Heart left ventricle (tissue), 16 donors: Measurements from ENCODE around the gene MYO1B. TPM values are rescaled to one million over a fixed set of nuclear protein-coding genes. Genes with fewer than 3 reads are reported as not detected.

Experiments
- ATAC-seq, 4 donors: fragments of 200-7000 bp; cut with Tn5 transposase; one replicate each; pipeline ENCODE4 v1.9.1; 2020 to 2022; ENCODE audit warnings: moderate library complexity in 4 of 4, mild to moderate bottlenecking in 3 of 4, moderate number of reproducible peaks in 1 of 4
- DNase-seq, 5 donors: peaks; one replicate each; pipeline ENCODE4 v3.0.0-alpha.2; 2020
- H3K27ac ChIP-seq, 12 donors: fragments of 200-600 bp; sonication (generic) in 4 of 12; one replicate each; pipeline versions ENCODE4 v1.5.0 to v1.8.0; 2016 to 2022; ENCODE audit warnings: mild to moderate bottlenecking in 2 of 12
- H3K27me3 ChIP-seq, 9 donors: fragments of 200-600 bp; sonication (generic) in 2 of 9; one replicate each; pipeline versions ENCODE4 v1.5.1 to v1.8.0; 2016 to 2022; ENCODE audit warnings: mild to moderate bottlenecking in 3 of 9
- H3K36me3 ChIP-seq, 9 donors: fragments of 200-600 bp; sonication (generic) in 2 of 9; one replicate each; pipeline versions ENCODE4 v1.5.0 to v1.8.0; 2018 to 2022; ENCODE audit warnings: mild to moderate bottlenecking in 2 of 9
- H3K4me1 ChIP-seq, 12 donors: fragments of 200-600 bp; sonication (generic) in 4 of 12; one replicate each; pipeline versions ENCODE4 v1.5.0 to v1.8.0; 2016 to 2022; ENCODE audit warnings: mild to moderate bottlenecking in 3 of 12
- H3K4me3 ChIP-seq, 12 donors: fragments of 200-600 bp; sonication (generic) in 4 of 12; one replicate each; pipeline versions ENCODE4 v1.5.0 to v1.8.0; 2017 to 2022; ENCODE audit warnings: mild to moderate bottlenecking in 9 of 12, moderate library complexity in 4 of 12
- H3K9me3 ChIP-seq, 12 donors: fragments of 200-600 bp; sonication (generic) in 4 of 12; one replicate each; pipeline versions ENCODE4 v1.5.0 to v1.8.0; 2016 to 2022; ENCODE audit warnings: mild to moderate bottlenecking in 1 of 12
- POLR2A ChIP-seq, 2 donors: fragments of 450-650 bp; IDR thresholded peaks; one replicate each; pipeline ENCODE4 v1.6.1; 2017; ENCODE audit warnings: antibody characterized with exemption in 2 of 2, mild to moderate bottlenecking in 2 of 2, moderate library complexity in 2 of 2
- WGBS, 4 donors: extraction: QIAGEN DNeasy Blood & Tissue Kit in 2 of 4; methylation state at CpG; one replicate each; pipeline versions ENCODE4 v1.1.5 to v1.1.7; 2013 to 2018; 5-methylcytosine and 5-hydroxymethylcytosine counted together
- intact Hi-C, 10 donors: fragments of 100-400 bp; cut with DNase I; formaldehyde crosslinking; loops; one replicate each; pipeline versions ENCODE4 v1.11.1 to v1.14.2; 2022
- polyA plus RNA-seq, 2 donors: library from polyadenylated mRNA; stranded (reverse); fragments of 200-250 nt; gene quantifications; one replicate each; pipeline ENCODE4 v1.2.3, GENCODE V29; 2013
- total RNA-seq, 9 donors: library from RNA; depleted of rRNA in 2 of 9; stranded (reverse); fragments of >200 nt in 2 of 9; fragmentation: NEBNext Ultra II Directional in 3 of 9; extraction: Animal tissue kit (Norgen Biotek cat#: 25700) in 3 of 9; gene quantifications; one replicate each; pipeline versions ENCODE4 v1.1.0 to v1.2.4, GENCODE V29; 2016 to 2023
- TF ChIP-seq, protein P1 (sequence below), 12 donors: fragments of 200-600 bp; sonication (generic) in 4 of 12; IDR thresholded peaks; one replicate each; pipeline versions ENCODE4 v1.5.0 to v1.8.0; 2018 to 2022; ENCODE audit warnings: antibody characterized with exemption in 12 of 12, mild to moderate bottlenecking in 5 of 12
- donor health status: ischemic (EF 13 %, LVEDD 7.1; RV severe dilation, severe dysfunction).
- donor health status: healthy with polysubstance abuse.
- donor health status: DM: no; HTN: yes; CAD: no.
- donor health status: DM: no; HTN: no; CAD: no.
- donor health status: ischemic (EF 25% LVEDD 6.9; RV normal size, moderate dysfunction).
- donor health status: ischemic (EF 25% LVEDD 5.7; RV mildly dilated, moderate dysfunction).
- donor health status: healthy.
- donor health status: DM: yes; HTN: yes; CAD: no.
- donor health status: ischemic (EF 35%, LVEDD 5.7; RV mildly dilated, moderate dysfunction).
- donor health status: nonischemic (EF 11% LVEDD 7.7; RV severe dilation, severe dysfunction).
- donor health status: DM: yes; HTN: yes; CAD: no.
- donor health status: PGD.
- donor health status: ischemic (EF 29% LVEDD 5.4; RV normal size, mild dysfunction).
- donor health status: nonischemic (EF 23%, LVEDD 6.1; RV moderate dilation, normal function).

The MYO1B gene
- total and polyA plus RNA-seq, 11 donors, result 7.8 to 47.3 (median 15.8) TPM

DNA sequence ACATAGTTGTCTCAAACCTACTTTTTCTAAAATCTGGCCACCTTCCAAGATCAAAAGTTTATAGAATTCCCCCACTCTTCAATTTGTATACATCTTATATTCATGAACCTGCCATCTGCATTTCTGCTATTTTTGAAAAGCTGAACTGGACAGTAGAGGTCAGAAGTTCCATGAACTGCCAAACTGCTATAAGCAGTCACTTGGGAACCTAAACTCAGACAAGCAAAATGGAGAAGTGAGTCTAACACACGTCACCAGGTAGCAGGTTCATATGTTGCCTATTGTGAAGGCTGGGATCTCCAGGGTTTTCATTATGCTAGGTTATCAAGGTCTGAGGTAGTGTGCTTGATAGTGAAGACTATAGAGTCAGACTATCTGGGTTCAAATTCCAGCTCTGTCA lies 2.0 kb upstream of the MYO1B start:
- Histone ChIP-seq H3K27me3 (peaks cover 0 to 15% (median 0%) of the 10 kb centered on the region in 9 donors), H3K27ac (no peak overlapping the region), H3K4me1 (peaks cover 0 to 20% (median 11%) of the 10 kb centered on the region in 12 donors), H3K9me3 (peaks cover 0 to 8% (median 0%) of the 10 kb centered on the region in 12 donors), H3K36me3 (no peaks in the 10 kb centered on the region), H3K4me3 (no peak overlapping the region)
- intact Hi-C loops, result loop anchor here in 7 of 10 donors (5.0 to 10.0 kb wide), 7 partner anchors 62 to 259 kb away; no protein-coding TSS in a partner anchor
- ATAC-seq (no peak), DNase-seq (no peak)
- WGBS, 4 donors, result 77 to 81% (median 78%) methylated on average over 1 of the region's 1 CpG
- no peak for TF ChIP-seq POLR2A (IDR thresholded peaks at IDR 0.05)
- TF ChIP-seq, protein P1, sequence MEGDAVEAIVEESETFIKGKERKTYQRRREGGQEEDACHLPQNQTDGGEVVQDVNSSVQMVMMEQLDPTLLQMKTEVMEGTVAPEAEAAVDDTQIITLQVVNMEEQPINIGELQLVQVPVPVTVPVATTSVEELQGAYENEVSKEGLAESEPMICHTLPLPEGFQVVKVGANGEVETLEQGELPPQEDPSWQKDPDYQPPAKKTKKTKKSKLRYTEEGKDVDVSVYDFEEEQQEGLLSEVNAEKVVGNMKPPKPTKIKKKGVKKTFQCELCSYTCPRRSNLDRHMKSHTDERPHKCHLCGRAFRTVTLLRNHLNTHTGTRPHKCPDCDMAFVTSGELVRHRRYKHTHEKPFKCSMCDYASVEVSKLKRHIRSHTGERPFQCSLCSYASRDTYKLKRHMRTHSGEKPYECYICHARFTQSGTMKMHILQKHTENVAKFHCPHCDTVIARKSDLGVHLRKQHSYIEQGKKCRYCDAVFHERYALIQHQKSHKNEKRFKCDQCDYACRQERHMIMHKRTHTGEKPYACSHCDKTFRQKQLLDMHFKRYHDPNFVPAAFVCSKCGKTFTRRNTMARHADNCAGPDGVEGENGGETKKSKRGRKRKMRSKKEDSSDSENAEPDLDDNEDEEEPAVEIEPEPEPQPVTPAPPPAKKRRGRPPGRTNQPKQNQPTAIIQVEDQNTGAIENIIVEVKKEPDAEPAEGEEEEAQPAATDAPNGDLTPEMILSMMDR (IDR thresholded peaks at IDR 0.05), result no peak

DNA sequence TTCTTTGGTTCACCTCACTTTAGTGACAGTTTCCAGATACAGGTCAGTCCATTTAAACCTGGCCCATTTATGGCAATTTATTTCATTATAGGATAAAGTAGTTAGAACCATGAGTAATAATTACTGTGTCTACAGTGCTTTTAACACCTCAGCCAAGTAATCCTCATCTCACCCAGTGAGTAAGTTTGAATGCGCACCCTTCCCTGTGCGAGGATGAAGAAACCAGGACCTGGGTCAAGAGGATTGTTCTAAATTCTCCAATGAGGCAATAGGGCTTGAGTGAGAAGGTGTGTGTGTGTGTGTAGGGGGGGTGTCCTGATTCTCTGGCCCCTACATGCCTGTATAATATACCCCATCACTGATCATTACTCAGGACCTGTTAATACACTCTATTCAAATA lies 854 bp upstream of the MYO1B start:
- Histone ChIP-seq H3K4me1 (peaks cover 0 to 30% (median 15%) of the 10 kb centered on the region in 12 donors), H3K4me3 (peak overlapping the region in 7 of 12 donors; percentile 66 to 87 (median 78)), H3K27me3 (peaks cover 0 to 15% (median 0%) of the 10 kb centered on the region in 9 donors), H3K9me3 (peaks cover 0 to 8% (median 0%) of the 10 kb centered on the region in 12 donors), H3K27ac (peak overlapping the region in 4 of 12 donors; percentile 79 to 91 (median 88)), H3K36me3 (no peaks in the 10 kb centered on the region)
- WGBS, 4 donors, result 87 to 100% (median 97%) methylated on average over 2 of the region's 2 CpGs
- intact Hi-C loops, result loop anchor here in 7 of 10 donors (5.0 to 10.0 kb wide), 7 partner anchors 60 to 258 kb away; no protein-coding TSS in a partner anchor
- ATAC-seq, result no peak
- DNase-seq, result no peak
- TF ChIP-seq, protein P1 (IDR thresholded peaks at IDR 0.05), result no peak
- no peak for TF ChIP-seq POLR2A (IDR thresholded peaks at IDR 0.05)

DNA sequence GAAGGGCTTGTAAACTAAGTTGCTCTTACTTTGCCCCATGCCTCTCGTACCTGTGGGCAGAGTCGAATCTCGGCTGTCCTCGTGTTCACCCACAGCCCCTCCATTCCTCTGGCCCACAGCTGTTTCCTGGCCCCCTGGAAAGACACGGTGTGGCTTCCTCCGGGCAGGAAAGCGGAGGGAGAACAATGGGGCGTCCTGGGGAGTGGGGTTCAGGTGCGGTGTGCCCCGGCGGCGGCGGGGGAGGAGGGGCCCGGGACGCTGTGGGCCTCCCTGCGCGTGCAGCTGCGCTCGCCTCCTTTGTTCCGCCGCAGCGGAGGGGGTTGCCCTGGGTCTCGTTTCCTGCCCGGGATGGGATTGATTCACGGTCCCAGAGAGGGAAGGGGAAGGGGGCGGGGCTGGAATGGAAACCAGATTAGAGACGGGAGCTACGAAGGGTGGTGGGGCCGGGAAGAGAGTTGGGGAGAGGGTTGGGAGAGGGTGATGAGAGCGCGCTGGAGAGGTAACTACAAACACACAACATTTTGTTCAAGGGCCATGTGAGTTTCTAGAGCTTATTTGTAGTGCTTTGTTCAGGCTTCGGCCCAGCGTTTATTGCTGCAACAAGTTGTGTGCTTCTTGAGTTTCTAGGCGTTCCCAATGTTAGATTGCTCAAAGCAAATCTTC lies 796 bp downstream of the MYO1B start:
- peaks cover 0 to 8% (median 0%) of the 10 kb centered on the region in 12 donors for H3K9me3 ChIP-seq
- H3K4me1 ChIP-seq, result peaks cover 0 to 44% (median 19%) of the 10 kb centered on the region in 12 donors
- DNase-seq (peak; percentile 77 to 86 (median 79)), ATAC-seq (peak; percentile 45 to 68 (median 64))
- H3K36me3 ChIP-seq, result no peaks in the 10 kb centered on the region
- 6 to 9% (median 7%) methylated on average over 23 to 34 of the region's 34 CpGs for WGBS, 4 donors
- intact Hi-C loops, result loop anchor here in 8 of 10 donors (5.0 to 10.0 kb wide), 7 partner anchors 59 to 256 kb away; no protein-coding TSS in a partner anchor
- H3K27ac ChIP-seq, result peak overlapping the region; percentile 66 to 91 (median 82)
- TF ChIP-seq, protein P1 (IDR thresholded peaks at IDR 0.05), result no peak
- TF ChIP-seq POLR2A (IDR thresholded peaks at IDR 0.05), result no peak
- H3K27me3 ChIP-seq, result peaks cover 0 to 15% (median 0%) of the 10 kb centered on the region in 9 donors
- peak overlapping the region; percentile 50 to 87 (median 74) for H3K4me3 ChIP-seq

DNA sequence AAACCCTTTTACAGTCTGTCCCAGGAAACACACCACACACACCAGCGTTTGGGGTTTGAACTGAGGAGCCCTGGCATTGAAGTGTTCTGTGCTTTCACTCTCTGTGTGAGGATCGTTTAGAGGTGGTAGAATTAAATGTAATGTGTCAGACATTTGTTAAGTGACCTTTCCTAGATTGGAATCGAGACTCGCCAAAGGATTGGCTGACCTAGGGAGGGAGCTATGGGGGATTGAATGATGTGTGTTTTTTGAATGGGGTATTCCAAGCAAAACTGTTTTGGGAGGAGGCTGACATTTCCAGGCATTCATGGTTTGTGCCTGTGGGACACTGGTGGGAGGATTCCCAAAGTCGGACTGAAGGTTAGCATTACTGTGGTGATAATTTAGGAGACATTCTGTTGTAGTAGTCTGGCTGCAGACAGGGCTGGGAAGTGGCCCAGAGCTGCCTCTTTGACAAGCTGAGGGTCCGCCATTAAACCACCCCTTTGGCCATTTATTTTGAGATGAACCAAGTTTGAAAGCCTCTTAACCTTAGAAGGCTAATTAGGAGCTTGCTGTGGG lies 1.7 kb downstream of the MYO1B start:
- peaks cover 0 to 8% (median 0%) of the 10 kb centered on the region in 12 donors for H3K9me3 ChIP-seq
- 47 to 54% (median 52%) methylated on average over 6 of the region's 6 CpGs for WGBS, 4 donors
- H3K36me3 ChIP-seq, result no peaks in the 10 kb centered on the region
- H3K4me1 ChIP-seq, result peaks cover 0 to 52% (median 22%) of the 10 kb centered on the region in 12 donors
- peaks cover 0 to 15% (median 0%) of the 10 kb centered on the region in 9 donors for H3K27me3 ChIP-seq
- DNase-seq (peak in 1 of 5 donors; percentile 29), ATAC-seq (peak; percentile 27 to 52 (median 32))
- H3K27ac ChIP-seq, result peak overlapping the region; percentile 42 to 91 (median 82)
- no peak for TF ChIP-seq POLR2A (IDR thresholded peaks at IDR 0.05)
- TF ChIP-seq, protein P1 (IDR thresholded peaks at IDR 0.05), result no peak
- intact Hi-C loops, result loop anchor here in 8 of 10 donors (5.0 to 10.0 kb wide), 7 partner anchors 58 to 255 kb away; no protein-coding TSS in a partner anchor
- H3K4me3 ChIP-seq, result peak overlapping the region in 11 of 12 donors; percentile 50 to 87 (median 75)
